ENCODE data around the gene CYBA. TPM values are rescaled to one million over a fixed set of nuclear protein-coding genes. Genes with fewer than 3 reads are reported as not detected.

CYBA gene
- total RNA-seq, 2 experiments from 2014 or later, result 486 to 586 TPM

DNA sequence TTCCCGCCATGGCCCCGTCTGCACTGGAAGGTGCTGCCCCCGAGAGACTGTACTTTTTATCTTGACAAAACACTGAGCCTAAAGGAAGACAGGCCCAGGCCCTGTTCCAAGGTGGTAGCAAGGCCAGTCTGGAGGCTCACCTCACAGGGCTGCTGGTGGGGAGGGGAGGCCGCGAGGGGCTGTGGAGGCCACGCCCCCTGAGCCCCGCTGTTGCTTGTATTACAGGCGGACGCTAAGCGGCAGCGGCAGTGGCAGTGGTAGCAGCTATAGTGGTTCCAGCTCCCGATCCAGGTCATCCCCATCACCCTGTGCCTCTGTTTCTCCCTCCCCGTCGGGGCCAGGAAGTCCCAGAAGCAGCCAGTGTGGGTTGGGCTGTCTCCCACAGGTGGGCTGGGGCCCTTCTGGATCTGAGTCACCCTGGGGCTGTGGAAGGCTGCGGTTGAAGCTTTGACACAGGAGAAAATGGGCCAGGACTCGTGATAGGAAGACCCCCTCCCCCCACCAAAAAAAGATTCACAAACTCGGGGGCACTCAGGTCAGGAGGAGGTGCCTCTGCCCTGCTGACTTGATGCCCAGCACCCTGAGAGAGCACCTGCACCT is 25.8 kb downstream of the CYBA start:
- no peak overlapping the region for H3K4me3 Mint-ChIP-seq
- no peaks in the 10 kb centered on the region for H3K27me3 Mint-ChIP-seq
- no peaks in the 10 kb centered on the region for H3K9me3 Mint-ChIP-seq
- peaks cover 37% of the 10 kb centered on the region for H3K36me3 Mint-ChIP-seq (ENCODE audit: low read depth)
- H3K4me1 Mint-ChIP-seq, result peaks cover 12% of the 10 kb centered on the region
- POLR2A ChIA-PET, result no interaction called here
- H3K27ac Mint-ChIP-seq, result no peak overlapping the region
- CTCF ChIA-PET, result interaction anchor here (0.6 to 1.2 kb wide), 3 partner anchors 8 to 137 kb away, joined by 3 to 5 read pairs (median 3); no protein-coding TSS in a partner anchor
- DNase-seq, result no peak

DNA sequence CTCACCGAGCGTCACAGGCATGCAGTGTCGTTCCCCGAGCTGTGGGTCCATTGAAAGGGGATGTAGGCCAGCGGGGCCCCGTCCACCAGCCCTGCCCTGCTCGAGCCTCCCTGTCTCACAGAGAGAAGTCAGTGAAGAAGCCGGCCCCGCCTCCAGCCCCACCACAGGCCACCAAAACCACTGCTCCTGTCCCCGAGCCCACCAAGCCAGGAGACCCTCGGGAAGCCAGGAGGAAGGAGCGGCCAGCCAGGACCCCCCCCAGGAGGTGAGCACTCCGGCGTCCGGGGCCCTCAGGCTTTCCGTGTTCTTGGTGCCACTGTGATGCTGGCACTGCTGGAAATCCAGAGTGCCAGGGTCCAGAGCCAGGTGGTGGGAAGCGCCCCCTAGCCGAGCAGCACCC is 26.4 kb downstream of the CYBA start:
- DNase-seq, result no peak
- peaks cover 18% of the 10 kb centered on the region for H3K4me1 Mint-ChIP-seq
- no peaks in the 10 kb centered on the region for H3K27me3 Mint-ChIP-seq
- ChIA-PET POLR2A (no interaction called here), CTCF (no interaction called here)
- no peak overlapping the region for H3K4me3 Mint-ChIP-seq
- H3K36me3 Mint-ChIP-seq (ENCODE audit: low read depth), result peaks cover 36% of the 10 kb centered on the region
- no peaks in the 10 kb centered on the region for H3K9me3 Mint-ChIP-seq
- no peak overlapping the region for H3K27ac Mint-ChIP-seq

DNA sequence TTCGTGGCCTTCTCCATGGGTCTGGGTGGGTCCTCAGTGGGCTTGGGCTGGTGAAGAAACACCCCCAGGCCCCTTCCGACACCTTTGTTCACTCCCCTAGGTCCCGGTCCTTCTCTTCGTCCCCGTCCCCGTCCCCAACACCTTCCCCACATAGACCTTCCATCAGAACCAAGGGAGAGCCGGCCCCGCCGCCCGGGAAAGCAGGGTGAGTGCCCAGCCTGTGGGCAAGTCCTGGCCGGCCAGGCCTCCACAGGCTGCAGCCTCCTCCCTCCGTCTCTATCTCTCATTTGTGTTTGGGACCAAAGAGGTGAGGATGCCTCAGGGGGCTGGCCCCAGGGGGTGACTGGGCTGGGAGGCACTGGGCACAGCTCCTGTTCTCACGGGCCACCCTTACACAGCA is 27.0 kb downstream of the CYBA start:
- DNase-seq, result no peak
- Mint-ChIP-seq H3K4me3 (no peak overlapping the region), H3K36me3 (ENCODE audit: low read depth) (peaks cover 36% of the 10 kb centered on the region), H3K27ac (no peak overlapping the region), H3K27me3 (no peaks in the 10 kb centered on the region), H3K4me1 (peaks cover 24% of the 10 kb centered on the region), H3K9me3 (no peaks in the 10 kb centered on the region)
- ChIA-PET CTCF (no interaction called here), POLR2A (no interaction called here)

DNA sequence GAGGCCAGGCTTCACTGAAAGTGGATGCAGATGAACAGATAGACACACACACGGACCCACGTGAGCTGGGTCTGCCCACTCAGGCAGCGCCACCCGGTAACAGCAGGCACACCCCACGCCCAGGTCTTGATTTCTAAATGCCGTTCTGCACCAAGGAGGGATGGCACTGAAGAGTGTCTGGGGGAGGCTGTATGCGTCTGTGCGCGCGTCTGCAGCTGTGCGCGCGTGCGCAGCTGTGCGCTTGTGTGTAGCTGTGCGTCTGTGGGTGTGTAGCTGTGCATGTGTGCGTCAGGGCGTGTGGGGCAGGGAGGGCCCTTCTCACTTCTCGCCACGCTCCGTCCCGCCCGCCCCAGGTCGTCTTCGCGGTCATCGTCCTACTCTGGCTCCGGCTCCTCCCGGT is 28.0 kb downstream of the CYBA start:
- no peaks in the 10 kb centered on the region for H3K9me3 Mint-ChIP-seq
- CTCF ChIA-PET, result no interaction called here
- H3K4me3 Mint-ChIP-seq, result no peak overlapping the region
- H3K4me1 Mint-ChIP-seq, result peaks cover 31% of the 10 kb centered on the region
- no peak overlapping the region for H3K27ac Mint-ChIP-seq
- POLR2A ChIA-PET, result no interaction called here
- no peaks in the 10 kb centered on the region for H3K27me3 Mint-ChIP-seq
- peaks cover 29% of the 10 kb centered on the region for H3K36me3 Mint-ChIP-seq (ENCODE audit: low read depth)
- DNase-seq, result no peak

DNA sequence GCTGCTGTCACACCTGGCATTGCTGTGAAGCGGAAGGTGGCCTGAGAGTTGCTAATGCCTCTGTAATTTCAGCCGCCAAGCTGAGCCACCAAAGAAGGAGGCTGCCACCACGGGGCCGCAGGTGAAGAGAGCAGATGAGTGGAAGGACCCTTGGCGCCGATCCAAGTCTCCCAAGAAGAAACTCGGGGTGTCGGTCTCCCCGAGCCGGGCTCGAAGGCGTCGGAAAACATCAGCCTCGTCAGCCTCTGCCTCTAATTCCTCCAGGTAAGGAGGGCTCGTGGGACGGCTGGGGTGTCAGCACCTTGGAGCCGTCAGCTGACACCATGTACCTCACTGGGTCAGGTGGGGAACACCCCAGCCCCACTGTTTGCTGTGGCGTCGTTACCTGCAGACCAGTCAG is 28.7 kb downstream of the CYBA start:
- POLR2A ChIA-PET, result no interaction called here

DNA sequence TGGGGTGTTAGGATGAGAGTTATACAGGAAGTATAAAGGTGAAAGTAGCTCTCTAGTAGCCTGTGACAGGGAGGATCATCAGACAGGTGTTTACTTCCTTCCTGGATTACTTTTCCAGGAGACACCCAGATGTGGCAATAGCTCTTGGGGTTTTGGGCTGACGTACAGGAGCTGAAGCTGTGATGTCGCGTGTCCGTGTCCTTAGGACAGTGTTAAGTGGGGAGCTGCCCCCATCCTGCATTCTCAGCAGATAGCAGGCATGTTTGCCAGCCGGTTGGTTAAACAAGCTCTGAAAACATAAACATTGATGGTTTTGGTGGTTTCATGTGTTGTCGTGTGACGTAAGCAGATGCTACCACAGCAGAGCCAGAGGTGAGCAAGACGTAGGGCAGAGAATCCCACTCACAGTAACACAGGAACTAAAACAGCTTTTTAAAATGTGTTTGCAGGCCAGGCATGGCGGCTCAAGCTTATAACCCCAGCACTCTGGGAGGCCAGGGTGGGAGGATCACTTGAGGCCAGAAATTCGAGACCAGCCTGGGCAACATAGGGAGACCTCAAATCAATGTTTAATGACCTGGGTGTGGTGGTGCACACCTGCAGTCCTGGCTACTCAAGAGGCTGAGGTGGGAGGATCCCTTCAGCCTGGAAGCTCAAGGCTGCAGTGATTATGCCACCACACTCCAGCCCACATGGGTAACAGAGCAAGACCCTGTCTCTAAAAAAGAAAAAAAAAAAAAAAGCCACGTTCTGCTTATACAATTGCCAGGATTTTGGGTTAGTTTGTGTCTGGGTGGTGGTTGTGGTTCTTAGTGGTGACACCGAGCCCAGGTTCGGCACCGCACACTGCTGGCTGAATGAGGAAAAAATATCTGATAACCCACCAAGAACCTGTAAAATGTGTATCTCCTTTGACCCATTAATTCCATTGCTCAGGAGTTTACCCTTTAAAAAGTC is 30.7 kb downstream of the CYBA start:
- no peaks in the 10 kb centered on the region for H3K27me3 Mint-ChIP-seq
- peak; percentile 77 for DNase-seq
- CTCF ChIA-PET, result interaction anchor here (0.5 to 1.9 kb wide), 7 partner anchors 9 to 1001 kb away, joined by 3 to 5 read pairs (median 5); no protein-coding TSS in a partner anchor

More for the DNA sequence above, 28.7 kb downstream of the CYBA start:
- H3K9me3 Mint-ChIP-seq, result no peaks in the 10 kb centered on the region
- H3K4me3 Mint-ChIP-seq, result no peak overlapping the region
- DNase-seq, result no peak
- peaks cover 31% of the 10 kb centered on the region for H3K4me1 Mint-ChIP-seq
- peaks cover 22% of the 10 kb centered on the region for H3K36me3 Mint-ChIP-seq (ENCODE audit: low read depth)
- H3K27ac Mint-ChIP-seq, result no peak overlapping the region
- CTCF ChIA-PET, result no interaction called here
- H3K27me3 Mint-ChIP-seq, result no peaks in the 10 kb centered on the region

DNA sequence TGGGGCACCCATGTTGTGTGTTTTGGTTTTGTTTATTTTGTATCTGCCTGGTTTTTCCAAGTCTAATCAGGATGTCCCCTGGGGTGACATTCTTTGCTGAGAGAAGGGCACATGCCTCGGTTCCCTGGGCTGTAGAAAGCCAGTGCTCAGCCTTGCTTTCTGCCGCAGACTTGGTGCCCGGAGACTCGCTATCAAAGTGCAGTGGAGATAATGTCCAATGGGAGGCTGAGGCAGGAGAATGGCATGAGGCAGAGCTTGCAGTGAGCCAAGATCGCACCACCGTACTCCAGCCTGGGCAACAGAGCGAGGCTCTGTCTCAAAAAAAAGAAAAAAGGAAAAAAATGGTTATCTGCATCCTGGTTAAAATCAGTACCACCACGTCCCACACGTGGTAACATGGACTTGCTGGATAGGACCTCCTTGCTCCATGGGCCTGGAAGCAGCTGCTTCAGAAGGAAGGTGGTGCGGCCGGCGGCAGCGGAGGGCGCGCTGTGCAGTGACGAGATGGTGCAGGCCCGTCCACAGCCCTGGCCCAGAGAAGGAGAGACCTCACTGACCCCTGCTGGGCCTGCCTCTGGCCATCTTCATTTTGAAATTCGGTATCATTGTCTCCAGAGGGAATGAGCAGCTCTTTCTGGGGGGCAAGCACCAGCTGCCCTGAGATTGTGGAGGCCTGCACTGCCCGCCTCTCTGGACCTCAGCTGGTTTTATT is 31.7 kb downstream of the CYBA start:
- no peak overlapping the region for H3K4me3 Mint-ChIP-seq
- H3K36me3 Mint-ChIP-seq (ENCODE audit: low read depth), result peaks cover 19% of the 10 kb centered on the region

More for the DNA sequence above, 30.7 kb downstream of the CYBA start:
- no peaks in the 10 kb centered on the region for H3K9me3 Mint-ChIP-seq
- H3K4me3 Mint-ChIP-seq, result peak overlapping the region; percentile 47
- peaks cover 30% of the 10 kb centered on the region for H3K4me1 Mint-ChIP-seq
- H3K27ac Mint-ChIP-seq, result peak overlapping the region; percentile 88
- POLR2A ChIA-PET, result no interaction called here
- H3K36me3 Mint-ChIP-seq (ENCODE audit: low read depth), result peaks cover 16% of the 10 kb centered on the region

DNA sequence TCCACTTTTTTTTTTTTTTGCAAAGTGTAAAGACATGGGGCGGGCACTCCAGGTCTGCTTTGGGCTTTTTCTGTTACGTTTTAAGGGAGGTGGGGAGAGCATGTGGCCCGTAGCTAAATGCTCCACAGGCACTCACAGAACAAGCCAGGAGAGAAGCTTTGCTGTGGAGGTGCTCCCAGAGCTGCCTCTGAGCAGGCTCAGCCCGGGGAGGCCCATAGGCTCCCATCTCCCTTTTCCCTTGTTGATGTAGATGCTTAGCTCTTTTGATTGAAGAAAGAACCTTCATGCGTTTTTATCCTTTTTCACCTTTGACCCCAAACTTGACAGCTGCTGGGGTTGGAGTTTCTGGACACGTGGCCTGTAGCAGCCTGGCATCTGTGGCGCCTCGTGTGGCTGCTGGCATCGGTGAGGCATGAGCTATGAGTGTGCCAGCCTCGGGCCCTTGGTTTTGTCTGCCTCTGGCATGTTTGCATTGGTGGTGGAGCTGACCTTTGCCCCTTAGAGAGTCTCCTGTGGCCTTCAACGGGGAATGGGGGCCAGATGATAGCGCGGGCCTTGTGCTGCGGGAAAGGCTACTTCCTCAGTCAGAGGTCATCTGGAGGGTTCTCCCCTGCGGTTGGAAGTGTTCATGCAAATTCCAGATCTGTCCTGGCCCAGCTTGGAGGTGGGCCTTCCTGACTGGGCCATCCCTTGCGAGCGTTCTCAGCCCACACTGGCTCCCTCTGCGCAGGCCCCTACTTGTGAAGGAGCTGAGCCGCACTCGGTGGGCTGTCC is 32.5 kb downstream of the CYBA start:
- Mint-ChIP-seq H3K27me3 (no peaks in the 10 kb centered on the region), H3K9me3 (no peaks in the 10 kb centered on the region), H3K36me3 (ENCODE audit: low read depth) (peaks cover 14% of the 10 kb centered on the region), H3K27ac (peak overlapping the region; percentile 68), H3K4me1 (peaks cover 30% of the 10 kb centered on the region), H3K4me3 (no peak overlapping the region)
- ChIA-PET CTCF (interaction anchor here (0.7 to 1.9 kb wide), 3 partner anchors 9 to 15 kb away, joined by 3 to 5 read pairs (median 5); no protein-coding TSS in a partner anchor), POLR2A (no interaction called here)
- no peak for DNase-seq

More for the DNA sequence above, 31.7 kb downstream of the CYBA start:
- Mint-ChIP-seq H3K27ac (peak overlapping the region; percentile 88), H3K9me3 (no peaks in the 10 kb centered on the region), H3K27me3 (no peaks in the 10 kb centered on the region), H3K4me1 (peaks cover 30% of the 10 kb centered on the region)
- CTCF ChIA-PET, result interaction anchor here (1.1 to 1.9 kb wide), 3 partner anchors 10 to 16 kb away, joined by 5 read pairs; no protein-coding TSS in a partner anchor
- no peak for DNase-seq
- POLR2A ChIA-PET, result no interaction called here

DNA sequence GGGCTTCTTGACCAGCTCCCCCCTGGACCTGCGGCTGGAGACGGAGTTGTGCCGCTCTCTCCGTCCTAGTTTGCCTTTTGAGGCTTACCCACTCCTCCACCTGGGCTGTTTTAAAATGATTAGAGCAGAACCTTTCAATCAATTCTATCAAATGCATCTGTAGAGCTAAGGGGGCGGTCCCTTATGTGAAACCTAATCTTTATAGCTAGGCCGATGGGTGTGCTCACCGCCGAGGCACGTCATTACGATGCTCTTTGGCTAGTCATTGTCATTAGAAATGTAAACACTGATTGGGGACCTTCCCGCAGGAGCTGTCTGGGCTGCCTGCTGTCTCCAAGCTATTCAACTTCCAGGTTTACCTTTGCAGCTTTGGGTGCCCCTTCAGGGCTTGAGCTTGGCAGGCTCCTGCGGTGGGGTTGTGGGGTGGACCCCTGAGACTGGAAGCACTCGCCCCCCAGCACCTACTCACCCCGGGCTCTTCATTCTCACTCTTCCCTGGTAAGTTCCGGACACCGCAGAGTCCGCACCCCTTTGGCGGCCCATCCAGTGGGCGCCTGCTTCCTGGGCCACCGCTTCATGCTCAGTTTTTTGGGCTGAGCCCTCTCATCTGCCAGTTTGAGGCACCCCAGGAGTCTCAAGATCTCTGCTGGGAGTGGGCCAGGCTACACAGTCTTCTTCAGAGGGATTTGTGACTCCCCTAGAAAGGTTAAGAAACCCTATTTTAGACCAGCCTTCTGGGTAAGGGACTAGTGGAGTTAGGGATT is 33.4 kb downstream of the CYBA start:
- Mint-ChIP-seq H3K4me1 (peaks cover 30% of the 10 kb centered on the region), H3K36me3 (ENCODE audit: low read depth) (peaks cover 13% of the 10 kb centered on the region), H3K27ac (peak overlapping the region; percentile 43), H3K27me3 (no peaks in the 10 kb centered on the region), H3K9me3 (no peaks in the 10 kb centered on the region), H3K4me3 (no peak overlapping the region)
- POLR2A ChIA-PET, result no interaction called here
- CTCF ChIA-PET, result interaction anchor here (1.0 to 1.1 kb wide), 2 partner anchors 8 to 16 kb away, joined by 4 to 5 read pairs; no protein-coding TSS in a partner anchor
- DNase-seq, result no peak

DNA sequence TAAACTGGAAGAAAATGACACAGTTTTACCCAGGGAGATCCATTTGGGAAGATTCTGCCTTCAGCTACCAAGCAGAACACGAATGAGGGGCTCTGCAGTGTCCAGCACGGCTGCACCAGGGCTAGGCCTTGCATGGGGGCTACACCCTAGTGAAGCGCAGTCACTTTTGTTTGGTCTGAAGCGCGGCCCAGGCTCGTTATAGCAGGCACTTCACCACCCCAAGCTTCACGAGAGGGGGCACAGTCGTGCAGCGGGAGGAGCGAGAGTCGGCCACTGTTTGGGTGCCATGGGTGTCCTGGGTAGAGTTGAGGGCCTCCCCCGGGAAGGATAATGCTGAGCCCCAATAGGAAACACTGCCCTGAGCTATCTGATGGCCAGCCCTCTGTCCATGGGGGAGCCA is 34.1 kb downstream of the CYBA start:
- peak overlapping the region; percentile 43 for H3K27ac Mint-ChIP-seq

DNA sequence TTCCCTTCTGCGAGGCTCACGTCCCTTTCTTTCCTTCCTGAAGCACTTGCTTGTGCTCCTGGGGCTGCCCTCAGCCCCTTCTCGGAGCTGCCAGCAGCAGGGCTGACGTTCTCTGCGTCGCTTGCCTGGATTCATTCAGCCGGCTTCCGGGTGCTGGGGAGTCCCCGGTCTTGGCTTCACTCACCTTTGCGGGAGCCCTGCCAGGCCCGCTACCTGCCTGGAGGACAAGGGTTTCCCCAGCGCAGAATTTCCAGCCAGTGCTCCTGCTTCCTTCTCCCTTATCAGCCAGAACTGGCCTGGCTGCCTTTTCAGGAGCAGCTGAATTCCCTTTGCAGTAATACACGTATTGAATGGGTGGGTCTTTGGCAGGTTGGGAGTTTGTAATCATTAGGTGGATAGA is 34.5 kb downstream of the CYBA start:
- POLR2A ChIA-PET, result no interaction called here
- DNase-seq, result no peak
- Mint-ChIP-seq H3K36me3 (ENCODE audit: low read depth) (peaks cover 16% of the 10 kb centered on the region), H3K4me3 (no peak overlapping the region), H3K4me1 (peaks cover 30% of the 10 kb centered on the region), H3K9me3 (no peaks in the 10 kb centered on the region), H3K27ac (no peak overlapping the region), H3K27me3 (no peaks in the 10 kb centered on the region)
- CTCF ChIA-PET, result interaction anchor here (1.1 to 1.5 kb wide), 2 partner anchors 17 kb away, joined by 3 to 4 read pairs; no protein-coding TSS in a partner anchor

More for the DNA sequence above, 34.1 kb downstream of the CYBA start:
- POLR2A ChIA-PET, result no interaction called here
- H3K27me3 Mint-ChIP-seq, result no peaks in the 10 kb centered on the region
- H3K36me3 Mint-ChIP-seq (ENCODE audit: low read depth), result peaks cover 14% of the 10 kb centered on the region
- no peak overlapping the region for H3K4me3 Mint-ChIP-seq
- no peaks in the 10 kb centered on the region for H3K9me3 Mint-ChIP-seq
- CTCF ChIA-PET, result interaction anchor here (1.0 to 1.1 kb wide), 2 partner anchors 9 to 17 kb away, joined by 4 to 5 read pairs; no protein-coding TSS in a partner anchor
- H3K4me1 Mint-ChIP-seq, result peaks cover 30% of the 10 kb centered on the region
- DNase-seq, result no peak
